ENCODE data around the gene SMIM28. TPM values are rescaled to one million over a fixed set of nuclear protein-coding genes. Genes with fewer than 3 reads are reported as not detected.

The SMIM28 gene
- total and polyA plus RNA-seq, 8 donors = not detected

GRCh38 chr6:138403801-138404665 is 26.3 kb downstream of the SMIM28 start, which contains the start of gene HEBP2:
Gene HEBP2 (plus strand): TSS chr6:138404223. CDS start chr6:138404496, 273 bp downstream.
- TF ChIP-seq POLR2AphosphoS5 (IDR thresholded peaks at IDR 0.05) (peak; percentile 78 to 91 (median 82)), POLR2A (IDR thresholded peaks at IDR 0.05) (peak in 1 of 4 donors; percentile 47), CTCF (IDR thresholded peaks at IDR 0.05) (peak in 4 of 7 experiments; percentile 38 to 75 (median 53)), EP300 (IDR thresholded peaks at IDR 0.05) (no peak)
- WGBS, 5 donors = 0 to 1% (median 0%) methylated on average over 4 to 90 of the region's 92 CpGs

GRCh38 chr6:138404666-138405337 is 27.1 kb downstream of the SMIM28 start:
- WGBS, 5 donors = 2 to 8% (median 4%) methylated on average over 10 to 35 of the region's 35 CpGs
- H3K36me3 ChIP-seq = peaks cover 32 to 44% (median 41%) of the 10 kb centered on the region in 4 donors
- intact Hi-C loops (cut with DNase I; ENCODE audit: low total_unique reads) = no loop called here
- H3K4me1 ChIP-seq = peaks cover 7 to 52% (median 40%) of the 10 kb centered on the region in 4 donors
- no peak for TF ChIP-seq CTCF (IDR thresholded peaks at IDR 0.05)
- TF ChIP-seq POLR2A (IDR thresholded peaks at IDR 0.05) = no peak
- TF ChIP-seq POLR2AphosphoS5 (IDR thresholded peaks at IDR 0.05) = no peak
- TF ChIP-seq EP300 (IDR thresholded peaks at IDR 0.05) = no peak
- peak in 1 of 2 donors; percentile 68 for DNase-seq
- H3K27me3 ChIP-seq = no peaks in the 10 kb centered on the region
- peak overlapping the region; percentile 89 to 98 (median 95) for H3K27ac ChIP-seq
- no peaks in the 10 kb centered on the region for H3K9me3 ChIP-seq
- H3K4me3 ChIP-seq = peak overlapping the region; percentile 78 to 94 (median 84)

More at GRCh38 chr6:138403801-138404665, 26.3 kb downstream of the SMIM28 start, which contains the start of gene HEBP2:
- Histone ChIP-seq H3K27me3 (no peaks in the 10 kb centered on the region), H3K27ac (peak within 1 kb of the TSS; percentile 89 to 98 (median 95)), H3K36me3 (peaks cover 25 to 36% (median 33%) of the 10 kb centered on the region in 4 donors), H3K4me1 (peaks cover 7 to 44% (median 39%) of the 10 kb centered on the region in 4 donors), H3K9me3 (no peaks in the 10 kb centered on the region), H3K4me3 (peak within 1 kb of the TSS; percentile 78 to 94 (median 84))
- intact Hi-C loops (cut with DNase I; ENCODE audit: low total_unique reads) = no loop called here
- peak; percentile 97 to 98 for DNase-seq

GRCh38 chr6:138405816-138406413 is 28.2 kb downstream of the SMIM28 start:
- WGBS, 5 donors = 63 to 71% (median 67%) methylated on average over 5 of the region's 5 CpGs
- Histone ChIP-seq H3K4me1 (peaks cover 7 to 63% (median 42%) of the 10 kb centered on the region in 4 donors), H3K27me3 (no peaks in the 10 kb centered on the region), H3K9me3 (no peaks in the 10 kb centered on the region), H3K27ac (peak overlapping the region in 4 of 5 donors; percentile 94 to 98 (median 96)), H3K4me3 (peak overlapping the region in 2 of 4 donors; percentile 78 to 79), H3K36me3 (peaks cover 39 to 55% (median 51%) of the 10 kb centered on the region in 4 donors)
- DNase-seq = no peak
- intact Hi-C loops (cut with DNase I; ENCODE audit: low total_unique reads) = no loop called here
- TF ChIP-seq EP300 (IDR thresholded peaks at IDR 0.05) = no peak
- TF ChIP-seq POLR2A (IDR thresholded peaks at IDR 0.05) = no peak
- no peak for TF ChIP-seq CTCF (IDR thresholded peaks at IDR 0.05)
- no peak for TF ChIP-seq POLR2AphosphoS5 (IDR thresholded peaks at IDR 0.05)

- no peak for TF ChIP-seq CTCF (IDR thresholded peaks at IDR 0.05)
- no peak for TF ChIP-seq POLR2AphosphoS5 (IDR thresholded peaks at IDR 0.05)
- TF ChIP-seq EP300 (IDR thresholded peaks at IDR 0.05) = no peak
- peaks cover 7 to 63% (median 42%) of the 10 kb centered on the region in 4 donors for H3K4me1 ChIP-seq
- H3K4me3 ChIP-seq = peak overlapping the region in 1 of 4 donors; percentile 79
- WGBS, 5 donors = 38 to 64% (median 50%) methylated on average over 2 of the region's 2 CpGs
- H3K36me3 ChIP-seq = peaks cover 44 to 60% (median 57%) of the 10 kb centered on the region in 4 donors
- intact Hi-C loops (cut with DNase I; ENCODE audit: low total_unique reads) = no loop called here
- H3K9me3 ChIP-seq = no peaks in the 10 kb centered on the region
- no peaks in the 10 kb centered on the region for H3K27me3 ChIP-seq
- DNase-seq = peak in 1 of 2 donors; percentile 55
- H3K27ac ChIP-seq = peak overlapping the region in 2 of 5 donors; percentile 30 to 98
These were observed 28.7 kb downstream of the SMIM28 start for GRCh38 chr6:138406443-138406842.

Data from stomach (tissue), 9 donors.